CD4-positive, CD25-positive, alpha-beta regulatory T cell (primary cell): ENCODE measurements around the gene KLHL18. TPM values are rescaled to one million over a fixed set of nuclear protein-coding genes. Genes with fewer than 3 reads are reported as not detected.

ENCODE experiments used
- ATAC-seq, 2 donors: fragments of 150-1000 bp; cut with Tn5 transposase; one replicate each; pipeline ENCODE4 v1.10.0; 2021; ENCODE audit warnings: low read depth in 2 of 2, moderate number of reproducible peaks in 2 of 2, moderate library complexity in 1 of 2
- DNase-seq, 3 donors: peaks; one replicate each; pipeline versions ENCODE4 v3.0.0 to v3.0.0-alpha.2; 2012 to 2022; ENCODE audit warnings: mixed read lengths in 1 of 3
- H3K27ac ChIP-seq: one replicate; pipeline ENCODE4 v1.7.0; 2013; ENCODE audit warnings: mild to moderate bottlenecking, low read length; ENCODE audit not compliant: insufficient read depth, poor library complexity, severe bottlenecking
- H3K27me3 ChIP-seq: one replicate; pipeline ENCODE4 v1.7.0; 2013; ENCODE audit warnings: low read length; ENCODE audit not compliant: control insufficient read depth, insufficient read depth
- H3K36me3 ChIP-seq: one replicate; pipeline ENCODE4 v1.7.0; 2013; ENCODE audit warnings: mild to moderate bottlenecking, low read length, moderate library complexity; ENCODE audit not compliant: control insufficient read depth, insufficient read depth
- H3K4me1 ChIP-seq: 2 replicates; pipeline ENCODE4 v1.7.0; 2013; ENCODE audit warnings: mild to moderate bottlenecking, low read length; ENCODE audit not compliant: insufficient read depth, control insufficient read depth, poor library complexity, severe bottlenecking
- H3K4me3 ChIP-seq: one replicate; pipeline ENCODE4 v1.7.0; 2013; ENCODE audit warnings: low read depth, mild to moderate bottlenecking, low read length, moderate library complexity
- H3K9me3 ChIP-seq, 2 experiments: 1 replicate in 1 of 2; 2 replicates in 1 of 2; pipeline ENCODE4 v1.7.0; 2013; ENCODE audit warnings: low read length in 2 of 2, mild to moderate bottlenecking in 1 of 2, moderate library complexity in 1 of 2; ENCODE audit not compliant: control insufficient read depth in 2 of 2
- H3K27ac Mint-ChIP-seq, 3 donors: one replicate each; pipeline ENCODE4 v1.8.0; 2020 to 2022; ENCODE audit warnings: mild to moderate bottlenecking in 3 of 3, mixed read lengths in 3 of 3, moderate library complexity in 2 of 3
- H3K27me3 Mint-ChIP-seq: one replicate; pipeline ENCODE4 v1.8.0; 2022; ENCODE audit warnings: mild to moderate bottlenecking, mixed read lengths
- H3K36me3 Mint-ChIP-seq: one replicate; pipeline ENCODE4 v1.8.0; 2020; ENCODE audit warnings: mixed read lengths
- H3K4me1 Mint-ChIP-seq, 4 donors: one replicate each; pipeline ENCODE4 v1.8.0; 2020 to 2022; ENCODE audit warnings: mixed read lengths in 4 of 4, mild to moderate bottlenecking in 1 of 4
- H3K4me3 Mint-ChIP-seq, 4 donors: one replicate each; pipeline ENCODE4 v1.8.0; 2020 to 2022; ENCODE audit warnings: mild to moderate bottlenecking in 4 of 4, mixed read lengths in 4 of 4, moderate library complexity in 3 of 4
- H3K9me3 Mint-ChIP-seq, 7 donors: one replicate each; pipeline ENCODE4 v1.8.0; 2020 to 2022; ENCODE audit warnings: mixed read lengths in 7 of 7, mild to moderate bottlenecking in 3 of 7, moderate library complexity in 2 of 7
- polyA plus RNA-seq, 4 donors: library from polyadenylated mRNA; unstranded; fragments of 300-500 nt; fragmentation: Illumina TruSeq; gene quantifications; one replicate each; pipeline ENCODE4 v1.2.3, GENCODE V29; 2021
- total RNA-seq: library from RNA; stranded (reverse); gene quantifications from one replicate; pipeline ENCODE4 v1.2.3, GENCODE V29; 2022

Gene KLHL18
- total and polyA plus RNA-seq, 5 donors from 2014 or later = 11.0 to 48.9 (median 15.2) TPM

DNA sequence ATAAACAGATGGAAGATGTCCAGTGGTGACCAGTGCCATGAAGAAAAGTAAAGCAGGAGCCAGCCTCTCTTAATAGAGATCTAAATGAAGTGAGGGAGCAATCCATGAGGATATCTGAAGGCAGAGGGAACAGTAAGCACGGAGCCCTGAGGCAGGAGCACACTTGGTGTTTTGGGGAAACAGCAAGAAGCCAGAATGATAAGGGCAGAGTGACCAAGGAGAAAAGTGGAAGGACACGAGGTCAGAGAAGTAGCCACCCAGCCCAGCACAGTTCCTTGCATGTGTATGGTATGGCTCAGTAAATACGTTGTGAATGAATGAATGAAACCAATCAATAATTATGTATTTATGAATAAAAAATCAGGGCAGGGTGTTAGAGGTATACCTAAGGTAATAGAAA lies 11.6 kb downstream of the KLHL18 start:
- Mint-ChIP-seq H3K4me3 (no peak overlapping the region), H3K4me1 (peaks cover 34 to 66% (median 59%) of the 10 kb centered on the region in 4 donors), H3K27me3 (no peaks in the 10 kb centered on the region), H3K27ac (peak overlapping the region in 2 of 3 donors; percentile 7 to 45), H3K36me3 (peaks cover 33% of the 10 kb centered on the region), H3K9me3 (no peaks in the 10 kb centered on the region)
- DNase-seq (no peak), ATAC-seq (no peak)
- H3K4me1 ChIP-seq = peaks cover 11% of the 10 kb centered on the region
- peaks cover 15% of the 10 kb centered on the region for H3K36me3 ChIP-seq
- H3K27me3 ChIP-seq = no peaks in the 10 kb centered on the region
- no peaks in the 10 kb centered on the region for H3K9me3 ChIP-seq
- H3K4me3 ChIP-seq = no peak overlapping the region
- H3K27ac ChIP-seq = no peak overlapping the region

DNA sequence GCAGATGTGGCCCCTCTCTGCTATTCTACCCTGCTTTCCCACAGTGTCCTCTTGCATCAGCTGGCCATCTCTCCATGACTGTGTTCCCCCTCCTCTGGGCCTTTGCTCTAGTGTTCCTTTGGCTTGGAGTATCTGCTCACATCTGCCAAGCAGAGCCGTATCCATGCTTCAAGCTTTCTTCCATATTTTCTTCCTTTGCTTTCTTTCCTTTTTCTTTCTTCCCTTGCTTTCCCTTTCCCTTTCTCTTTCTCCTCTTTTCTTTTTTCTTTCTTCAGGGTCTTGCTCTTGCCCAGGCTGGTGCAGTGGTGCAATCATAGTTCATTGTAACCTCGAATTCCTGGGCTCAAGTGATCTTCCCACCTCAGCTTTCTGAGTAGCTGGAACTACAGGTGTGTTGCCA lies 12.6 kb downstream of the KLHL18 start:
- Mint-ChIP-seq H3K4me3 (peak overlapping the region in 1 of 4 donors; percentile 28), H3K4me1 (peaks cover 34 to 63% (median 57%) of the 10 kb centered on the region in 4 donors), H3K27me3 (no peaks in the 10 kb centered on the region), H3K9me3 (no peaks in the 10 kb centered on the region), H3K27ac (peak overlapping the region in 1 of 3 donors; percentile 21), H3K36me3 (peaks cover 28% of the 10 kb centered on the region)
- ATAC-seq = no peak
- Histone ChIP-seq H3K4me3 (no peak overlapping the region), H3K27me3 (no peaks in the 10 kb centered on the region), H3K36me3 (peaks cover 15% of the 10 kb centered on the region), H3K9me3 (no peaks in the 10 kb centered on the region), H3K27ac (no peak overlapping the region), H3K4me1 (peaks cover 11% of the 10 kb centered on the region)
- DNase-seq = no peak

DNA sequence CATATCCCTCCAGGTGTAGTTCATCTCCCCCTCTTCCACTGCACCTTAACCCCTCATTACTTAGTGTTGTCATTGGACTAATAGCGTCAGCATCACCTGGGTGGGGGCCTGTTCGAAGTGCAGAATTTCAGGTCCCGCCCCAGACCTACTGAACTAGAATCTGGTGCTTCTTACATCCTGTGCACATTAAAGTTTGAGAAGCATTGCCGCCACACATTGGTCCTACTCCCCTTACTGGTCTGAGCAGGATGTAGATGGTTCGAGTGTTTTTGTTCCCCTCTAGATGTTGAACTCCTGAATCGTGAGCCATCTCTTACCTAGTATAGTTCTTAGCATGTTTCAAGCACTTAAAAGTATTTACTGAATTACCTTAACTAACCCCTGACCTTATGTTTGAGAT lies 13.2 kb downstream of the KLHL18 start:
- peaks cover 11% of the 10 kb centered on the region for H3K4me1 ChIP-seq
- DNase-seq (peak in 1 of 3 donors; percentile 65), ATAC-seq (peak; percentile 57 to 79)
- H3K4me1 Mint-ChIP-seq = peaks cover 34 to 57% (median 55%) of the 10 kb centered on the region in 4 donors
- peaks cover 25% of the 10 kb centered on the region for H3K36me3 Mint-ChIP-seq
- H3K9me3 ChIP-seq = no peaks in the 10 kb centered on the region
- H3K4me3 ChIP-seq = no peak overlapping the region
- H3K4me3 Mint-ChIP-seq = peak overlapping the region in 1 of 4 donors; percentile 54
- H3K27me3 ChIP-seq = no peaks in the 10 kb centered on the region
- no peaks in the 10 kb centered on the region for H3K9me3 Mint-ChIP-seq
- no peak overlapping the region for H3K27ac ChIP-seq
- peak overlapping the region; percentile 8 to 72 (median 21) for H3K27ac Mint-ChIP-seq
- H3K27me3 Mint-ChIP-seq = no peaks in the 10 kb centered on the region
- H3K36me3 ChIP-seq = peaks cover 11% of the 10 kb centered on the region

- Histone ChIP-seq H3K27ac (no peak overlapping the region), H3K9me3 (no peaks in the 10 kb centered on the region), H3K4me3 (no peak overlapping the region), H3K4me1 (peaks cover 11% of the 10 kb centered on the region), H3K36me3 (peaks cover 13% of the 10 kb centered on the region), H3K27me3 (no peaks in the 10 kb centered on the region)
- Mint-ChIP-seq H3K27me3 (no peaks in the 10 kb centered on the region), H3K9me3 (no peaks in the 10 kb centered on the region), H3K36me3 (peaks cover 33% of the 10 kb centered on the region), H3K4me1 (peaks cover 28 to 56% (median 56%) of the 10 kb centered on the region in 4 donors), H3K27ac (peak overlapping the region; percentile 8 to 72 (median 21)), H3K4me3 (peak overlapping the region in 1 of 4 donors; percentile 54)
- ATAC-seq = no peak
- no peak for DNase-seq
Observed at GRCh38 chr3:47296562-47297302, 14.0 kb downstream of the KLHL18 start.

GRCh38 chr3:47298439-47298838 lies 15.7 kb downstream of the KLHL18 start:
- Histone ChIP-seq H3K27ac (no peak overlapping the region), H3K4me1 (peaks cover 11% of the 10 kb centered on the region), H3K9me3 (no peaks in the 10 kb centered on the region), H3K4me3 (no peak overlapping the region), H3K36me3 (peaks cover 25% of the 10 kb centered on the region), H3K27me3 (no peaks in the 10 kb centered on the region)
- no peaks in the 10 kb centered on the region for H3K9me3 Mint-ChIP-seq
- DNase-seq = no peak
- peaks cover 36 to 61% (median 54%) of the 10 kb centered on the region in 4 donors for H3K4me1 Mint-ChIP-seq
- no peaks in the 10 kb centered on the region for H3K27me3 Mint-ChIP-seq
- ATAC-seq = no peak
- peaks cover 44% of the 10 kb centered on the region for H3K36me3 Mint-ChIP-seq
- H3K4me3 Mint-ChIP-seq = no peak overlapping the region
- H3K27ac Mint-ChIP-seq = peak overlapping the region in 1 of 3 donors; percentile 58

- Mint-ChIP-seq H3K4me1 (peaks cover 27 to 53% (median 51%) of the 10 kb centered on the region in 4 donors), H3K36me3 (peaks cover 38% of the 10 kb centered on the region), H3K27ac (no peak overlapping the region), H3K27me3 (no peaks in the 10 kb centered on the region), H3K9me3 (no peaks in the 10 kb centered on the region), H3K4me3 (peak overlapping the region in 1 of 4 donors; percentile 36)
- Histone ChIP-seq H3K36me3 (peaks cover 25% of the 10 kb centered on the region), H3K4me3 (no peak overlapping the region), H3K4me1 (peaks cover 11% of the 10 kb centered on the region), H3K27ac (no peak overlapping the region), H3K27me3 (no peaks in the 10 kb centered on the region), H3K9me3 (no peaks in the 10 kb centered on the region)
- peak in 1 of 2 donors; percentile 25 for ATAC-seq
- no peak for DNase-seq
Observed at GRCh38 chr3:47299381-47300318, 16.9 kb downstream of the KLHL18 start.

GRCh38 chr3:47301456-47301855 lies 18.7 kb downstream of the KLHL18 start:
- Histone ChIP-seq H3K4me1 (peaks cover 7% of the 10 kb centered on the region), H3K36me3 (peaks cover 22% of the 10 kb centered on the region), H3K4me3 (no peak overlapping the region), H3K27me3 (no peaks in the 10 kb centered on the region), H3K9me3 (no peaks in the 10 kb centered on the region), H3K27ac (no peak overlapping the region)
- Mint-ChIP-seq H3K4me3 (no peak overlapping the region), H3K36me3 (peaks cover 40% of the 10 kb centered on the region), H3K4me1 (peaks cover 36 to 48% (median 44%) of the 10 kb centered on the region in 4 donors), H3K9me3 (no peaks in the 10 kb centered on the region), H3K27me3 (no peaks in the 10 kb centered on the region), H3K27ac (peak overlapping the region in 1 of 3 donors; percentile 10)
- DNase-seq (no peak), ATAC-seq (no peak)
